Stimulated activated effector memory CD8-positive, alpha-beta T cell treated with anti-CD3 and anti-CD28 coated beads, Interleukin-12 subunit alpha, Interleukin-12 subunit beta, amount 100 ng/mL, for 72 hours (primary cell): Measurements from ENCODE around the gene FIBCD1.
A peak's percentile ranks its signal among the peaks of the same experiment; 100 is the strongest.

Experiments
- ATAC-seq: fragments of 150-1000 bp; cut with Tn5 transposase; 2 replicates; pipeline ENCODE4 v1.10.0; 2021
- DNase-seq, 2 donors: peaks; one replicate each; pipeline ENCODE4 v3.0.0; 2021 to 2022; ENCODE audit warnings: low spot score in 2 of 2
- H3K27ac Mint-ChIP-seq: one replicate; pipeline ENCODE4 v1.8.0; 2022; ENCODE audit warnings: mild to moderate bottlenecking, mixed read lengths
- H3K36me3 Mint-ChIP-seq: one replicate; pipeline ENCODE4 v1.8.0; 2022; ENCODE audit warnings: mild to moderate bottlenecking, mixed read lengths
- H3K4me1 Mint-ChIP-seq: one replicate; pipeline ENCODE4 v1.8.0; 2022; ENCODE audit warnings: mixed read lengths
- H3K4me3 Mint-ChIP-seq: one replicate; pipeline ENCODE4 v1.8.0; 2022; ENCODE audit warnings: mild to moderate bottlenecking, mixed read lengths
- H3K9me3 Mint-ChIP-seq: one replicate; pipeline ENCODE4 v1.8.0; 2022; ENCODE audit warnings: mixed read lengths

Gene FIBCD1

GRCh38 chr9:130896233-130897014 lies 42.6 kb downstream of the FIBCD1 start, which contains the start of gene QRFP:
Gene QRFP, minus strand, starts transcription at chr9:130896812. Its CDS starts 2,974 bp downstream, at chr9:130893838.
- H3K9me3 Mint-ChIP-seq: no peaks in the 10 kb centered on the region
- ATAC-seq (no peak), DNase-seq (no peak)
- no peaks in the 10 kb centered on the region for H3K36me3 Mint-ChIP-seq
- no peaks in the 10 kb centered on the region for H3K4me1 Mint-ChIP-seq
- H3K27ac Mint-ChIP-seq: no peak within 1 kb of the TSS
- no peak within 1 kb of the TSS for H3K4me3 Mint-ChIP-seq

DNA sequence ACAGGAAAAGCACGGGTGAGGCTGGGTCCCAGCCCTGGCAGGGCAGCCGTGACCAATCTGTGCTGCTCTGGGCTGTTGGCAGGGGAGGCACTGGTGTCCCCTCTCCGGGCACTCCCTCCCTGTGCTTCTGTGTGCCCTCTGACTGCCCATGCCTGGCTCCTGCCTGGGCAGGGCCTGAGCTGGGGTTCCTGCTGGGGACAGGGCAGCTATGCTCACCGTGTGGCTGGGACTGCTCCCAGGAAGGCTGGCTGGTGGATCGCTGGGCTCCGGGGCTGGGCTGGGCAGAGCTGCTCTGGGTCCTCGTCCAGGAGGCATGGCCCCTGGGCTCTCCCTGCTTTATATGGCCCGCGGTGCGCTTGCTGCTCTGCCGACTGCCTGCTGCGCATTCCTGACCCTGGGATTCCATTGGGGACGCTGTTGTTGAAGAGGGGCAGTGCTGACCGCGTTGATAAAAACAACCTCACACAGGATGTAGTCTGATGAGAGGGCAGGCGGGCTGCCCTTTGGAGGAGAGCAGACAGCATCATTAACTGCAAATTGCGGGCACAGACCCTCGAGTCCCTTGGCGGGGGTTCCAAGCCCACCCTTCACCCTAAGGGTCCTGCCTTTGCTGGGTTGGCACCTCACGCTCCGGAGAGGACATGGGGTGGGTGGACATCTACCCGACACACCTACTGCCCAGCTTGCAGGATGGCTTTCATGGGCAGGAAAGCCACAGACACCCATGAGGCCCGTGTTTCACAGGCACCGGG lies 43.4 kb downstream of the FIBCD1 start:
- Mint-ChIP-seq H3K4me1 (no peaks in the 10 kb centered on the region), H3K27ac (no peak overlapping the region), H3K36me3 (no peaks in the 10 kb centered on the region), H3K9me3 (no peaks in the 10 kb centered on the region), H3K4me3 (no peak overlapping the region)
- DNase-seq (no peak), ATAC-seq (no peak)

DNA sequence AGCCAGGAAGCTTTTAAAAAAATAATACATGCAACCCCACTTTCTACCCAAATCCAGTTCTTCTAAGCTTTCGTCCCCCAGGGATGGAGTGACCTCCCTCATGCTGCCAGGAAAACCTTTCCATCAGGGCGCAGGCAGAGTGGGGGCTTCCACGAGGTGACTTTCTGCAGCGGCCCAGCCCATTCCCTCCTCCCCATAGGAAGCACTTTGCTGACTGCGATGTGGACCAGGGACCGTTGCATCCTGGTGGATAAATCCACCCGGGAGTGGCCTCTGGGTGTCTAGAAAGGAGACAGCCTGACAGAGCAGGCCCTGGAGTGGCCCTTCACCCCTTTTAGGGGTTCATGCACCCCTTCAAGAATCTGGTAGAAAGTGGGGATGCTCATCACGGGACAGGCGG lies 44.0 kb downstream of the FIBCD1 start:
- no peak overlapping the region for H3K27ac Mint-ChIP-seq
- no peak overlapping the region for H3K4me3 Mint-ChIP-seq
- no peak for DNase-seq
- no peak for ATAC-seq
- H3K9me3 Mint-ChIP-seq: no peaks in the 10 kb centered on the region
- peaks cover under 1% of the 10 kb centered on the region for H3K36me3 Mint-ChIP-seq
- H3K4me1 Mint-ChIP-seq: no peaks in the 10 kb centered on the region

- DNase-seq (no peak), ATAC-seq (no peak)
- no peaks in the 10 kb centered on the region for H3K9me3 Mint-ChIP-seq
- H3K4me3 Mint-ChIP-seq: no peak overlapping the region
- H3K27ac Mint-ChIP-seq: no peak overlapping the region
- no peaks in the 10 kb centered on the region for H3K4me1 Mint-ChIP-seq
- H3K36me3 Mint-ChIP-seq: peaks cover 6% of the 10 kb centered on the region
Observed at GRCh38 chr9:130894546-130894945, 44.5 kb downstream of the FIBCD1 start.

DNA sequence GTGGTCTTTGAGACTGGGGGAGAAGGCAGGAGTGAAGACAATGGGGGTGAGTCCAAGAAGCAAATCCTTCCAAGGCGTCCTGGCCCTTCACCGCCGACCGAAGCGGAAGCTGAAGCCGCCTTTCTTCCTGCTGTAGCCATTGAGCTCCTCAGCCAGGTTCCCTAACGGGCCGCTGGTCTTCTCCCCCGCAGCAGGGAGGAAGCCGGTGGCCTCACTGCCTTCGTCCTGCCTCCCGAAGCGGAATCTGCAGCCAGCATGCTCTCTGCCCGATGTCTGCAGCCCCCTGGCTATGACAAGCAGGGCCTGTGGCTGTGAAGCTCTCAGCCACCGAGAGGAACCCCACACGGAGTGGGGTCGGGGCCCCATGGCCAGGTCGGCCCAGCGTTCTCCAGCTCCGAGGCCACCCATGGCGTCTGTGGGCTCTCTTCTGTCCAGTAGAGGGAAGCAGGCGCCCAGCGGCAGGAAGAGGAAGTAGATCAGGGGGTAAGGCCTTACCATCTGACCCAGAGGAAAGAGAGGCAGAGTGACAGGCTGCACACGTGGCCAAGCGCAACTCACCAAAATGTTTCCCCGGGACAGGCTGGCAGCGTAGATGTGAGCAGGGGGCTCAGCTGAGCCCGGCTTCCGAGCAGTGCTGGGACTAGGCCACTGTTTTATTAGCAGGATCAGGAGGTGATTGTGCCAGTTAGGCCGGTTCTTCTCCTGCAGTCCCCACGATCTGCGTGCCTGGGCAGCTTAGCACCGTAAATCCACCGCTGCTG lies 45.5 kb downstream of the FIBCD1 start:
- no peaks in the 10 kb centered on the region for H3K9me3 Mint-ChIP-seq

GRCh38 chr9:130892477-130893304 lies 46.4 kb downstream of the FIBCD1 start:
- DNase-seq (no peak), ATAC-seq (no peak)
- peaks cover 12% of the 10 kb centered on the region for H3K36me3 Mint-ChIP-seq
- H3K4me3 Mint-ChIP-seq: no peak overlapping the region
- H3K9me3 Mint-ChIP-seq: no peaks in the 10 kb centered on the region
- no peaks in the 10 kb centered on the region for H3K4me1 Mint-ChIP-seq
- no peak overlapping the region for H3K27ac Mint-ChIP-seq

More for the DNA sequence above, 45.5 kb downstream of the FIBCD1 start:
- Mint-ChIP-seq H3K36me3 (peaks cover 7% of the 10 kb centered on the region), H3K4me3 (no peak overlapping the region), H3K4me1 (no peaks in the 10 kb centered on the region), H3K27ac (no peak overlapping the region)
- ATAC-seq (no peak), DNase-seq (no peak)

- H3K4me3 Mint-ChIP-seq: no peak overlapping the region
- H3K27ac Mint-ChIP-seq: peak overlapping the region; percentile 40
- no peaks in the 10 kb centered on the region for H3K4me1 Mint-ChIP-seq
- DNase-seq (no peak), ATAC-seq (no peak)
- H3K36me3 Mint-ChIP-seq: peaks cover 20% of the 10 kb centered on the region
- no peaks in the 10 kb centered on the region for H3K9me3 Mint-ChIP-seq
Observed at GRCh38 chr9:130891688-130892476, 47.2 kb downstream of the FIBCD1 start.

DNA sequence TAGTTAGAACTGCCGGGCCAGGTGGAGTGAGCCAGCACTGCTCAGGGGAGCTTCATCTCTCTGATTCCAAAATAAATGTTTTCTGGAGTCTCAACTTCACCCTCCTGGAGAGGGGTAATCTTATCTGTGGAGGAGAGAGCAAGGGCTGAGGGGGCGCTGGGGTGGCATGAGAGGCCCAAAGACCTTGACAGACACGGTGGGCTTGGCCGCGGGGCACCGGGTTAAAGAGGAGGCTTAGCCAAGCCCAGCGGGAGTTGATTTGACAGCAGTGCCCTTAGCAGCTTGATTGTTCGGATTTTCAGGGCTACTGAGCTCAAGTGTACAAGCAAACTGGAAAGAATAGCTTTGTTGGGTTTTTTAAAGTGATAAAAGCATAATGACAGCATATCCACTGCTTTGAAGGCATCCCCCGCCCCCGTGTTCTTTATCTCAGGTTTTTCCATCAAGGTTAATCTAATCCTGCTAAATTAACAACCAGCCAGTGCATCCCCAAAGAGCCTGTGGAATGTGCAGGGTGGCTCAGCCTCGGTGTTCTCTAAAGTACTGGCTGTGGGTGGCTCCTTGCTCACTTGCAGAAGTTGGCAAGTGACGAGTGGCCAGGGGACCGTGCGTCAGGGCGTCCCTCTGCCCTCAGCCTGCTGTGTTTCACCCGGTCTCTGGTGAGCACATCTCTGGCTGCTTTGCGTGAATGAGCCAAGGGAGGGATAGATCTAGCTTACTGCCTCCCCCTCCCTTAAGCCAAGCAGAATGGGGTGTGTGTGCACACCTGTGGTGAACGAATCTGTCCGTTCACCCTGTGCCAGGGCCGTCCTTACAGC lies 48.0 kb downstream of the FIBCD1 start:
- no peak for ATAC-seq
- DNase-seq: no peak
- no peak overlapping the region for H3K27ac Mint-ChIP-seq

GRCh38 chr9:130890124-130890523 lies 48.9 kb downstream of the FIBCD1 start:
- Mint-ChIP-seq H3K27ac (no peak overlapping the region), H3K36me3 (peaks cover 32% of the 10 kb centered on the region), H3K4me1 (no peaks in the 10 kb centered on the region), H3K4me3 (no peak overlapping the region), H3K9me3 (no peaks in the 10 kb centered on the region)
- ATAC-seq (no peak), DNase-seq (no peak)

More for the DNA sequence above, 48.0 kb downstream of the FIBCD1 start:
- H3K9me3 Mint-ChIP-seq: no peaks in the 10 kb centered on the region
- no peaks in the 10 kb centered on the region for H3K4me1 Mint-ChIP-seq
- H3K36me3 Mint-ChIP-seq: peaks cover 23% of the 10 kb centered on the region
- H3K4me3 Mint-ChIP-seq: no peak overlapping the region

GRCh38 chr9:130888146-130888885 lies 50.7 kb downstream of the FIBCD1 start:
- H3K27ac Mint-ChIP-seq: no peak overlapping the region

DNA sequence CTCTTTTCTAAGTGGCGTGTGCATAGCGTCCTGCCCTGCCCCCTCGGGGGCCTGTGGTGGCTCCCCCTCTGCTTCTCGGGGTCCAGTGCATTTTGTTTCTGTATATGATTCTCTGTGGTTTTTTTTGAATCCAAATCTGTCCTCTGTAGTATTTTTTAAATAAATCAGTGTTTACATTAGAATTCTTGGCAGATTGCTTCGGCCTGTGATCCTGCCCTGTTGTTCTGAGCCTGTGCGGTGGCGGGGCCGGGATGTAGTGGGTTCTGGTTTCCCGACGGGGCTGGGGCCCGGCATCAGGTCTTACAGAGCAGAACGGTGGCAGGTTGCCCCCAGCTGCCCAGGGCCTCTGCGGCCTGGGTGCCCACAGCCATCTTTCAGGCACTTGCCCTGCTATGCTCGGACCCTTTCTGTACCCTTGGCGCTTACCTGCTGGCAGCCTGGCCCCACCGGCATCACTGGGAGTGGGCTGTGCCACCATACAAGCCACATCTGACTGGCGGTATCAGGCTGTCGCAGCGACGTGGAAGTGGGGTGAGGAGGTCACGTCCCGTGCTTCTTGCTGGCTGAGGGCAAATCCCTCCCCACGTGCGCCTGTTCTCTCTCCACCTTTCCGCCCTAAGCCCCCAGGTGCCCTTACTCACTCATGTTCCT lies 51.4 kb downstream of the FIBCD1 start:
- H3K4me3 Mint-ChIP-seq: no peak overlapping the region
- H3K36me3 Mint-ChIP-seq: peaks cover 43% of the 10 kb centered on the region
- no peak for ATAC-seq
- H3K9me3 Mint-ChIP-seq: no peaks in the 10 kb centered on the region
- H3K4me1 Mint-ChIP-seq: no peaks in the 10 kb centered on the region
- peak overlapping the region; percentile 27 for H3K27ac Mint-ChIP-seq
- DNase-seq: no peak

More at GRCh38 chr9:130888146-130888885, 50.7 kb downstream of the FIBCD1 start:
- ATAC-seq (no peak), DNase-seq (no peak)
- H3K9me3 Mint-ChIP-seq: no peaks in the 10 kb centered on the region
- H3K4me1 Mint-ChIP-seq: no peaks in the 10 kb centered on the region
- H3K36me3 Mint-ChIP-seq: peaks cover 41% of the 10 kb centered on the region
- no peak overlapping the region for H3K4me3 Mint-ChIP-seq

GRCh38 chr9:130886981-130887380 lies 52.1 kb downstream of the FIBCD1 start:
- Mint-ChIP-seq H3K4me1 (no peaks in the 10 kb centered on the region), H3K4me3 (no peak overlapping the region), H3K27ac (peak overlapping the region; percentile 27), H3K9me3 (no peaks in the 10 kb centered on the region), H3K36me3 (peaks cover 43% of the 10 kb centered on the region)
- ATAC-seq (no peak), DNase-seq (no peak)
